ENCODE measurements around the gene POLR3K.
A peak's percentile ranks its signal among the peaks of the same experiment; 100 is the strongest.

Gene POLR3K

GRCh38 chr16:62968-63391, 9.6 kb upstream of the POLR3K start:
- peaks cover 1 to 7% of the 10 kb centered on the region in 2 donors for H3K4me1 ChIP-seq (ENCODE audit: control insufficient read depth in 2 of 2, insufficient read depth in 1 of 2, low read depth in 1 of 2, low read length in 2 of 2)
- peaks cover 52 to 65% of the 10 kb centered on the region in 2 donors for H3K36me3 ChIP-seq (replicated peaks in 1 of 2; ENCODE audit: control insufficient read depth in 2 of 2, insufficient read depth in 2 of 2, low read length in 2 of 2)

GRCh38 chr16:62283-62967, 9.0 kb upstream of the POLR3K start:
- no peak overlapping the region for H3K23ac ChIP-seq (ENCODE audit: low read depth, low read length, poor library complexity)
- no peak overlapping the region for H3K18ac ChIP-seq (ENCODE audit: low read length)
- H3K9me3 ChIP-seq (replicated peaks in 1 of 2; ENCODE audit: control insufficient read depth in 2 of 2, insufficient read depth in 1 of 2, low read depth in 1 of 2, low read length in 2 of 2) = no peaks in the 10 kb centered on the region
- H2BK5ac ChIP-seq (ENCODE audit: low read length) = no peak overlapping the region
- no peak overlapping the region for H2AFZ ChIP-seq (ENCODE audit: low read length)
- no peak overlapping the region for H3K4me2 ChIP-seq (ENCODE audit: insufficient read depth, low read length, poor library complexity, severe bottlenecking)
- H3K9ac ChIP-seq (ENCODE audit: low read depth, low read length, poor library complexity) = no peak overlapping the region
- H3K4me1 ChIP-seq (ENCODE audit: control insufficient read depth in 2 of 2, insufficient read depth in 1 of 2, low read depth in 1 of 2, low read length in 2 of 2) = peaks cover under 1 to 2% of the 10 kb centered on the region in 2 donors
- H4K8ac ChIP-seq (ENCODE audit: low read depth, low read length) = no peak overlapping the region
- no peaks in the 10 kb centered on the region for H3K79me1 ChIP-seq (ENCODE audit: low read depth, low read length)
- peaks cover 56 to 71% of the 10 kb centered on the region in 2 donors for H3K36me3 ChIP-seq (replicated peaks in 1 of 2; ENCODE audit: control insufficient read depth in 2 of 2, insufficient read depth in 2 of 2, low read length in 2 of 2)
- H2BK120ac ChIP-seq (ENCODE audit: low read depth, low read length) = no peak overlapping the region
- H2AK5ac ChIP-seq (ENCODE audit: low read depth, low read length) = no peak overlapping the region
- no peak overlapping the region for H2BK15ac ChIP-seq (ENCODE audit: low read length)
- DNase-seq (ENCODE audit: low spot score) = no peak
- H3K14ac ChIP-seq (ENCODE audit: low read length) = no peak overlapping the region
- H3K4me3 ChIP-seq (ENCODE audit: low read length in 2 of 2) = no peak overlapping the region
- H3K4ac ChIP-seq (ENCODE audit: low read length) = no peak overlapping the region
- H3K27ac ChIP-seq (replicated peaks; ENCODE audit: low read length) = no peak overlapping the region
- no peak overlapping the region for H2BK12ac ChIP-seq (ENCODE audit: low read length)
- WGBS, 2 donors (ENCODE audit: extremely low coverage in 2 of 2, insufficient read length in 2 of 2, insufficient replicate concordance in 1 of 2) = no CpG with 5 or more reads among the region's 34 CpGs
- no peak overlapping the region for H4K91ac ChIP-seq (ENCODE audit: low read depth, low read length, poor library complexity)
- H3K27me3 ChIP-seq (ENCODE audit: control insufficient read depth in 3 of 3, insufficient read depth in 3 of 3, low read depth in 1 of 3, low read length in 3 of 3) = no peaks in the 10 kb centered on the region

More at GRCh38 chr16:62968-63391, 9.6 kb upstream of the POLR3K start:
- DNase-seq (ENCODE audit: low spot score) = no peak
- Histone ChIP-seq H3K27ac (replicated peaks; ENCODE audit: low read length) (no peak overlapping the region), H2BK15ac (ENCODE audit: low read length) (no peak overlapping the region), H4K91ac (ENCODE audit: low read depth, low read length, poor library complexity) (no peak overlapping the region), H3K9me3 (replicated peaks in 1 of 2; ENCODE audit: control insufficient read depth in 2 of 2, insufficient read depth in 1 of 2, low read depth in 1 of 2, low read length in 2 of 2) (no peaks in the 10 kb centered on the region), H3K4me2 (ENCODE audit: insufficient read depth, low read length, poor library complexity, severe bottlenecking) (no peak overlapping the region), H2AFZ (ENCODE audit: low read length) (no peak overlapping the region), H3K4ac (ENCODE audit: low read length) (no peak overlapping the region), H3K27me3 (ENCODE audit: control insufficient read depth in 3 of 3, insufficient read depth in 3 of 3, low read depth in 1 of 3, low read length in 3 of 3) (no peaks in the 10 kb centered on the region), H2BK5ac (ENCODE audit: low read length) (no peak overlapping the region), H3K4me3 (ENCODE audit: low read length in 2 of 2) (no peak overlapping the region), H2BK12ac (ENCODE audit: low read length) (no peak overlapping the region), H3K9ac (ENCODE audit: low read depth, low read length, poor library complexity) (no peak overlapping the region), H3K14ac (ENCODE audit: low read length) (no peak overlapping the region), H3K79me1 (ENCODE audit: low read depth, low read length) (peaks cover 3% of the 10 kb centered on the region), H2AK5ac (ENCODE audit: low read depth, low read length) (no peak overlapping the region), H2BK120ac (ENCODE audit: low read depth, low read length) (no peak overlapping the region), H4K8ac (ENCODE audit: low read depth, low read length) (no peak overlapping the region), H3K18ac (ENCODE audit: low read length) (no peak overlapping the region), H3K23ac (ENCODE audit: low read depth, low read length, poor library complexity) (no peak overlapping the region)
- WGBS, 2 donors (ENCODE audit: extremely low coverage in 2 of 2, insufficient read length in 2 of 2, insufficient replicate concordance in 1 of 2) = no CpG with 5 or more reads among the region's 21 CpGs

GRCh38 chr16:61879-62281, 8.5 kb upstream of the POLR3K start:
- H3K4me2 ChIP-seq (ENCODE audit: insufficient read depth, low read length, poor library complexity, severe bottlenecking) = no peak overlapping the region
- no peak overlapping the region for H2BK12ac ChIP-seq (ENCODE audit: low read length)
- H3K36me3 ChIP-seq (replicated peaks in 1 of 2; ENCODE audit: control insufficient read depth in 2 of 2, insufficient read depth in 2 of 2, low read length in 2 of 2) = peaks cover 61 to 76% of the 10 kb centered on the region in 2 donors
- no peak overlapping the region for H2BK120ac ChIP-seq (ENCODE audit: low read depth, low read length)
- H3K27ac ChIP-seq (replicated peaks; ENCODE audit: low read length) = no peak overlapping the region
- no peaks in the 10 kb centered on the region for H3K9me3 ChIP-seq (replicated peaks in 1 of 2; ENCODE audit: control insufficient read depth in 2 of 2, insufficient read depth in 1 of 2, low read depth in 1 of 2, low read length in 2 of 2)
- H3K9ac ChIP-seq (ENCODE audit: low read depth, low read length, poor library complexity) = peak overlapping the region; percentile 21
- H3K4ac ChIP-seq (ENCODE audit: low read length) = no peak overlapping the region
- no peak overlapping the region for H3K14ac ChIP-seq (ENCODE audit: low read length)
- H3K23ac ChIP-seq (ENCODE audit: low read depth, low read length, poor library complexity) = no peak overlapping the region
- no peaks in the 10 kb centered on the region for H3K79me1 ChIP-seq (ENCODE audit: low read depth, low read length)
- no peaks in the 10 kb centered on the region for H3K27me3 ChIP-seq (ENCODE audit: control insufficient read depth in 3 of 3, insufficient read depth in 3 of 3, low read depth in 1 of 3, low read length in 3 of 3)
- WGBS, 2 donors (ENCODE audit: extremely low coverage in 2 of 2, insufficient read length in 2 of 2, insufficient replicate concordance in 1 of 2) = no CpG with 5 or more reads among the region's 32 CpGs
- no peak overlapping the region for H2AFZ ChIP-seq (ENCODE audit: low read length)
- DNase-seq (ENCODE audit: low spot score) = no peak
- no peak overlapping the region for H3K18ac ChIP-seq (ENCODE audit: low read length)
- H2BK15ac ChIP-seq (ENCODE audit: low read length) = no peak overlapping the region
- H4K91ac ChIP-seq (ENCODE audit: low read depth, low read length, poor library complexity) = no peak overlapping the region
- no peak overlapping the region for H3K4me3 ChIP-seq (ENCODE audit: low read length in 2 of 2)
- H3K4me1 ChIP-seq (ENCODE audit: control insufficient read depth in 2 of 2, insufficient read depth in 1 of 2, low read depth in 1 of 2, low read length in 2 of 2) = no peaks in the 10 kb centered on the region
- no peak overlapping the region for H4K8ac ChIP-seq (ENCODE audit: low read depth, low read length)
- H2BK5ac ChIP-seq (ENCODE audit: low read length) = no peak overlapping the region
- H2AK5ac ChIP-seq (ENCODE audit: low read depth, low read length) = no peak overlapping the region

- Histone ChIP-seq H3K27me3 (ENCODE audit: control insufficient read depth in 3 of 3, insufficient read depth in 3 of 3, low read depth in 1 of 3, low read length in 3 of 3) (no peaks in the 10 kb centered on the region), H2BK15ac (ENCODE audit: low read length) (no peak overlapping the region), H3K4ac (ENCODE audit: low read length) (no peak overlapping the region), H2AK5ac (ENCODE audit: low read depth, low read length) (no peak overlapping the region), H3K9me3 (replicated peaks in 1 of 2; ENCODE audit: control insufficient read depth in 2 of 2, insufficient read depth in 1 of 2, low read depth in 1 of 2, low read length in 2 of 2) (no peaks in the 10 kb centered on the region), H3K9ac (ENCODE audit: low read depth, low read length, poor library complexity) (peak overlapping the region; percentile 44), H4K8ac (ENCODE audit: low read depth, low read length) (no peak overlapping the region), H2BK5ac (ENCODE audit: low read length) (no peak overlapping the region), H3K79me1 (ENCODE audit: low read depth, low read length) (no peaks in the 10 kb centered on the region), H2BK120ac (ENCODE audit: low read depth, low read length) (no peak overlapping the region), H3K4me3 (ENCODE audit: low read length in 2 of 2) (no peak overlapping the region), H2BK12ac (ENCODE audit: low read length) (no peak overlapping the region), H4K91ac (ENCODE audit: low read depth, low read length, poor library complexity) (no peak overlapping the region), H3K4me1 (ENCODE audit: control insufficient read depth in 2 of 2, insufficient read depth in 1 of 2, low read depth in 1 of 2, low read length in 2 of 2) (no peaks in the 10 kb centered on the region), H3K18ac (ENCODE audit: low read length) (no peak overlapping the region), H3K23ac (ENCODE audit: low read depth, low read length, poor library complexity) (no peak overlapping the region), H2AFZ (ENCODE audit: low read length) (no peak overlapping the region), H3K14ac (ENCODE audit: low read length) (no peak overlapping the region), H3K4me2 (ENCODE audit: insufficient read depth, low read length, poor library complexity, severe bottlenecking) (no peak overlapping the region), H3K27ac (replicated peaks; ENCODE audit: low read length) (no peak overlapping the region), H3K36me3 (replicated peaks in 1 of 2; ENCODE audit: control insufficient read depth in 2 of 2, insufficient read depth in 2 of 2, low read length in 2 of 2) (peaks cover 68 to 83% of the 10 kb centered on the region in 2 donors)
- DNase-seq (ENCODE audit: low spot score) = no peak
- no CpG with 5 or more reads among the region's 89 CpGs for WGBS, 2 donors (ENCODE audit: extremely low coverage in 2 of 2, insufficient read length in 2 of 2, insufficient replicate concordance in 1 of 2)
These were observed 7.8 kb upstream of the POLR3K start for GRCh38 chr16:60929-61878.
